Activated naive CD8-positive, alpha-beta T cell treated with anti-CD3 and anti-CD28 coated beads, Interleukin-2, amount 10 ng/mL, durations not matched to agents 7 days and 5 days (primary cell): Measurements from ENCODE around the gene MAEA. TPM values are rescaled to one million over a fixed set of nuclear protein-coding genes. Genes with fewer than 3 reads are reported as not detected.
A peak's percentile ranks its signal among the peaks of the same experiment; 100 is the strongest.

Source experiments
- ATAC-seq: fragments of 150-1000 bp; cut with Tn5 transposase; one replicate; pipeline ENCODE4 v1.10.0; 2021; ENCODE audit warnings: low read depth, moderate library complexity
- POLR2A ChIA-PET: fragments of 350-600 bp; sonication (Branson Sonifier 250); formaldehyde crosslinking; loops from one replicate; lab custom pipeline; 2021; ENCODE audit warnings: antibody characterized with exemption; lab: Charles Lee
- DNase-seq: peaks from one replicate; pipeline ENCODE4 v3.0.0; 2021
- H3K27ac Mint-ChIP-seq: one replicate; pipeline ENCODE4 v1.8.0; 2022; ENCODE audit warnings: mild to moderate bottlenecking, mixed read lengths
- H3K27me3 Mint-ChIP-seq: one replicate; pipeline ENCODE4 v1.8.0; 2022; ENCODE audit warnings: mild to moderate bottlenecking, moderate library complexity, mixed read lengths
- H3K36me3 Mint-ChIP-seq: one replicate; pipeline ENCODE4 v1.8.0; 2021; ENCODE audit warnings: mild to moderate bottlenecking, mixed read lengths
- H3K4me1 Mint-ChIP-seq: one replicate; pipeline ENCODE4 v1.8.0; 2021; ENCODE audit warnings: mixed read lengths
- H3K4me3 Mint-ChIP-seq: one replicate; pipeline ENCODE4 v1.8.0; 2022; ENCODE audit warnings: mild to moderate bottlenecking, moderate library complexity, mixed read lengths
- H3K9me3 Mint-ChIP-seq: one replicate; pipeline ENCODE4 v1.8.0; 2021; ENCODE audit warnings: mixed read lengths
- total RNA-seq, 2 experiments: library from RNA; stranded (reverse); gene quantifications; one replicate each; pipeline ENCODE4 v1.2.3, GENCODE V29; 2021

Gene MAEA
- total RNA-seq, 2 experiments from 2014 or later, result 73.2 to 82.9 TPM

DNA sequence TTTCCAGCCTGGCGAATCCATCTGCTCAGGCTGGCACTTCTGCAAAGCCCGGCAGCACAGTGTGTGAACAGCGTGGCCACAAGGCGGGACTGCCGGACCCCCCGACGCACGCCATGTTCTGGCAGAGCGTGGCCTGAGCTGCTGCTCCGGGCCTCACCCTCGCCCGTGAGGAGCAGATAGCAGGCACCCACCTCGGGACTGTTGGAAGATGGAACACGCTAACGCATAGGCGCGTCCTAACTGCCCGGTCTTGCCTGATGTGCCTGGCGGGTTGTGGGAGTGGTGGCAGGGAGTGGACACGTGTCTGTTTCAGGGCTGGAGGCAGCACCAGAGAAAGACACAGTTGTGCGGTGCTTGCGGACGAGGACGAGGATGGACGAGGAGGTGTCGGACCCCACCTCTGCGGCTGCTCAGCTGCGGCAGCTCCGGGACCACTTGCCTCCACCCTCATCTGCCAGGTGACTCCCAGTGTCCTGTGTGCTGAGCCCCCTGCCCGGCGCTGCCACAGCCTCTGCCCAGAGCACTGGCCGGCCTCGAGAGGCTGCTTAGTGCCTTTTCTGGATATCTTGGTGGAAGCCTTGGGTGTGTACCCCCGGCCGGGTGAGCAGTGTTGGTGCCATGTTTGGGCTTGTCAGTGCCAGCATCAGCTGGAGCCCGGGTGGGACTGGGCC is 85.5 kb downstream of the MAEA start:
- H3K9me3 Mint-ChIP-seq, result no peaks in the 10 kb centered on the region
- POLR2A ChIA-PET, result no interaction called here

DNA sequence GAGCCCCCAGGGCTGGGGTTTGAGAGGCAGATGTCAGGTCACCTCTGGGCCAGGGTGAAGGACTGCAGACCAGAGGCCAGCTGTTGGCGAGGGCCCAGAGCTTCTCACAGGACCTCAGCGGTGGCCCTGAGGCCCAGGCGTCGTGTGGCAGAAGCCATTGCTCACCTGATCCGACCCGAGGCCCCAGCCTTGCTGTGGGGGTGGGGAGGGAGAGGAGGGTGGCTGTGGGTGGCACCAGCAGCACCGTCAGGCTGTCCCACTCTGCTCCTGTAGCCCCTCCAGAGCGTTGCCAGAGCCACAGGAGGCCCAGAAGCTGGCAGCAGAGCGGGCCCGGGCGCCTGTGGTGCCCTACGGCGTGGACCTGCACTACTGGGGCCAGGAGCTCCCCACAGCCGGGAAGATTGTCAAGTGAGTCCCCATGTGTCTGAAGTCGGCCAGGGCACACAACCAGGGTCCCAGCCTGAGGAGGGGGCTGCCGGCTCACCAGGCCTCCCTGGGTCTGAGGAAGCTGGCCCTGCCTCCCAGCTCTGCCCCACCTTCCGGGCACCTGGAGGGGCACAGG is 86.2 kb downstream of the MAEA start:
- POLR2A ChIA-PET, result no interaction called here
- H3K27ac Mint-ChIP-seq, result no peak overlapping the region

More for the DNA sequence above, 85.5 kb downstream of the MAEA start:
- H3K27ac Mint-ChIP-seq, result no peak overlapping the region
- H3K27me3 Mint-ChIP-seq, result no peaks in the 10 kb centered on the region
- no peak for ATAC-seq
- no peaks in the 10 kb centered on the region for H3K36me3 Mint-ChIP-seq
- peak; percentile 15 for DNase-seq
- no peak overlapping the region for H3K4me3 Mint-ChIP-seq
- H3K4me1 Mint-ChIP-seq, result no peaks in the 10 kb centered on the region

DNA sequence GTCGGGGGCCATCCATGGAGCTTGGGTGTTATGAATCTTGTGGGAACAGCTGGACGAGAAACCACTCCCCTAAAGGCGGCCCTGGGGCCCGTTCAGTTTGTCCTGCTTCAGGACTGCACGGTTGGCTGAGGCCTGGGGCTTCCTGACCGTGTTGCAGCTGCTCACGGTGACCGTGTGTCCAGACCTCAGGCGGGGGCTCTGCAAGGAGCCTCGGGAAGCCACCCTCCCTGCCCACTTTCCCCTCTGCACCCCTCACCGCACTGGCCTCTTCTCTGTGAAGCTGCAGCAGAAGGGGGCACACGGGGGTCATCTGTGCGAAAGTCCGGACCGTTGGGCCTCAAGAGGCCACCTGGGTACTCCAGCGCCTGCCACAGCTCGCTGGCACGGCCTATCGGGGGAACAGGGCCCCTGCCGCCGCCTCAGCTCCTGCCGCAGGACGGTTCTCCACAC is 86.7 kb downstream of the MAEA start:
- Mint-ChIP-seq H3K4me1 (no peaks in the 10 kb centered on the region), H3K27ac (no peak overlapping the region), H3K36me3 (no peaks in the 10 kb centered on the region), H3K27me3 (no peaks in the 10 kb centered on the region), H3K9me3 (no peaks in the 10 kb centered on the region), H3K4me3 (no peak overlapping the region)
- no peak for ATAC-seq
- DNase-seq, result peak; percentile 18
- POLR2A ChIA-PET, result no interaction called here

More for the DNA sequence above, 86.2 kb downstream of the MAEA start:
- ATAC-seq (no peak), DNase-seq (peak; percentile 25)
- no peaks in the 10 kb centered on the region for H3K4me1 Mint-ChIP-seq
- H3K36me3 Mint-ChIP-seq, result no peaks in the 10 kb centered on the region
- no peaks in the 10 kb centered on the region for H3K27me3 Mint-ChIP-seq
- no peaks in the 10 kb centered on the region for H3K9me3 Mint-ChIP-seq
- no peak overlapping the region for H3K4me3 Mint-ChIP-seq

DNA sequence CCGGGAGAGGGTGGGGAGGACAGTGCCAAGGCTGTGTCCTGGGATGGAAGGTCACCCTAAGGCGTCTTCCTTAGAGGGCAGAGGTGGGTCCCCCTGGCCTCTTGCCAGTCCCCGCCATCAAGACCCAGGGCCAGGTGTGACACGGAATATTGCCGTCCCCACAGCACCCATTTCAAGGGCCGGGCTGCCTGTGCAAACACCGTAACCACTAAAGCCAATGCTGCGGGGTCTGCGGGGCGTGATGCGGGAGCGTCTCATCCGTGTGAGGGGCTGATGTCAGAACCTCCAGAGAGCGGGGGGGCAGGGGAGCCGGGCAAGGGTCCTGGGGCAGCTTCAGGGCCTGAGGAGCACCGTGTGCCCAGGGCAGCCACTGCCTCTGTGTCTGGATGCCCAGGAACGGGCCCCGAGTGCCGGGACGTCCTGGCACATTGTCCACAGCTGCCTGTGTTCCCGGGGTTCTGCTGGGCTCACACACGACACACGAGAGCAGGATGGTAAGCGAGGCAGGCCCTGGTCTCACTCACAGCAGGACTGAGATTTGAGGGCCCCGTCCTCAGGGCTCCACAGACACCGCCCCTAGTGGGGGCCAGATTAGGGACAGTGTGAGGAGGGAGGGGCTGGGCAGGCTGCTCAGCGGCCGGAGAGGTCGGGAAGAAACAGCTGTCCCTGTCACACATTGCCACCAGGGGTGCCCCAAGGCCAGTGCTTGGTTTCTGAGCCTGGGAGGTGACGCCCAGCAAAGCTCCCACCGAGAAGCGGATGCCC is 87.3 kb downstream of the MAEA start:
- ATAC-seq (no peak), DNase-seq (peak; percentile 10)
- no peaks in the 10 kb centered on the region for H3K27me3 Mint-ChIP-seq
- H3K36me3 Mint-ChIP-seq, result no peaks in the 10 kb centered on the region
- H3K4me3 Mint-ChIP-seq, result no peak overlapping the region
- no peak overlapping the region for H3K27ac Mint-ChIP-seq
- no peaks in the 10 kb centered on the region for H3K4me1 Mint-ChIP-seq
- POLR2A ChIA-PET, result no interaction called here
- H3K9me3 Mint-ChIP-seq, result no peaks in the 10 kb centered on the region

DNA sequence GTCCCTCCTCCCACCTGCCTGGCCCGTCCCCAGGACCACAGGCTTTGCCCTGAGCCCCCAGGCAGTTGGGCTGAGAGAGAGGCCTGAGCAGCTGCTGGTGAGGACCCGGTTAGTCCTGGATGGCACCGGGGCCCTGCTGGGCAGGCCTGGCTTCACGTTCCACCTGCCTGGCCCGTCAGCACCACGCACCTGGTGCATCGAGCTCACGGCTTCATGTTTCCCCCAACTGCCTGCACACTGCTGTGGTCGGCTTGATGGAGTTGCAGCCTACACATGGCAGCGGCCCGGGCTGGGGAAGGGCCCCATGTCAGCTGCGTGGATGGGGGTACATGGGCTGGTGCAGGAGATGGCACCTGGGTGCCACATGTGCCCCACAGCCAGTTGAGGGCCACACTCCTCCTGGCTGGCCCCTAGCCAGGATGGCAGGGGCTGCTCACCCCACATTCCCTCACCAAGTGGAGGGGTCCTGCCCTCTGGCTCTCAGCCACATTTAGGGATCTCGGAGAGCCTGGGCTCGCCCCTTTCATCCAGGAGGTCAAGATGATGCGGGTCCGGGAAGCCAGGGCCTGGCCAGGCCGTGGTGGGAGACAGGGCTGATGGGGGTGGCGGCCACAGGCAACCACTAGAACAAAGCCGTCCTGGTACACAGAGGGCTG is 88.0 kb downstream of the MAEA start:
- Mint-ChIP-seq H3K9me3 (no peaks in the 10 kb centered on the region), H3K4me1 (no peaks in the 10 kb centered on the region), H3K4me3 (no peak overlapping the region), H3K36me3 (no peaks in the 10 kb centered on the region), H3K27ac (no peak overlapping the region), H3K27me3 (no peaks in the 10 kb centered on the region)
- ATAC-seq (no peak), DNase-seq (peak; percentile 22)
- POLR2A ChIA-PET, result no interaction called here

DNA sequence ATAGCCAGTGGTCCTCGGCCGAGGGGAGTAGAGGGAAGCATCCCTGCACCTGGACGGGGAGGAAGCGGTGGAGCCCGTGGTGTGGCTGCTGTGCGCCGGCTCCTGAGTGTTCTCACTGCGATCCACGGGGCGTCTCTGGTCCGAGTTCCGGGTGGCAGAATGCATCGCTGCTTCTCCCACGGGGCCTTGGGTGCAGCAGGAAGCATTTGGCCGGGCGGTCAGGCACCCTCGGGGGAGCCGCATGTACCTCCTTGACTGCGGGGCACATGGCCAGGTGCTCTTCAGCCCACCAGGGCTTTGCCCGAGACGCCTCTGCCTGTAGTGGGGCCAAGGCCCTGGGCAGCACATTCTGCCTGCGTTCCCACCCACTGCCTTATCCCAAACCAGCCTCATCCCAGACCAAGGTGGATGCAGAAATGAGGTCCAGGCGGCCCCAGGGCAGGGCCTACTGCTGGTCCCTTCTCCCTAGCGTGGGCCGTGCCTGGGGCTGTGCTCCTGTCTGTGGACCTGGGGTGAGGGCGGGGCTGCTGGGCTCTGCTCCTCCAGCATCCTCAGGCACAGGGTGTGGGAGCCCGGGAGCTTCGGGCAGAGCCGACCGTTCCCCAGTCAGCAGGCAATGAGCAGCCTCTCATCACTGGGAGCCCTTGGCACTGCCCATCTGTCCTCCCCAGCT is 89.0 kb downstream of the MAEA start:
- no peaks in the 10 kb centered on the region for H3K4me1 Mint-ChIP-seq
- no peaks in the 10 kb centered on the region for H3K27me3 Mint-ChIP-seq
- no peak overlapping the region for H3K4me3 Mint-ChIP-seq
- no peak for ATAC-seq
- no peak overlapping the region for H3K27ac Mint-ChIP-seq
- DNase-seq, result peak; percentile 23
- H3K9me3 Mint-ChIP-seq, result no peaks in the 10 kb centered on the region
- POLR2A ChIA-PET, result no interaction called here
- no peaks in the 10 kb centered on the region for H3K36me3 Mint-ChIP-seq

DNA sequence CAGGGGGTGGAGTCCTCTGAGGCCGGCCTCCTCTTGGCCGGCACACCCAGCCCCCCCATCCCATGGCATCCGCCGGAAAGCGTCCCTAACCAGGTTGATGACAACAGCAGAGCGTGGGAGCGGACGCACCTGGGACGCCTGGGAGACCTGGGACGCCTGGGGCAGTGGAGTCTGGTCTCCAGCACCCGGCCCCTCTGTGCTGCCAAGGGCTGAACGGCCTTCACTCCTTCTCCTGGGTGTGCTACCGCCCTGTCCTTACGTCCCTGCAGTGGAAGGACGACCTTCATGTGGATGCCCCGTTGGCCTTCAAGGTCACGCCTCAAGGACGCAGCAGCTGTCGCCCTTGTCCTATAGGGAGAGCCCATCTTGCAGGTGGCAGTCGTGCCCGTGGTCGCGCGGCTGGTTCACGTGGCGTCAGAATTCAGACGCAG is 89.7 kb downstream of the MAEA start:
- no peaks in the 10 kb centered on the region for H3K9me3 Mint-ChIP-seq
- H3K36me3 Mint-ChIP-seq, result no peaks in the 10 kb centered on the region
- H3K27me3 Mint-ChIP-seq, result no peaks in the 10 kb centered on the region
- no peak overlapping the region for H3K27ac Mint-ChIP-seq
- no peak overlapping the region for H3K4me3 Mint-ChIP-seq
- ATAC-seq, result no peak
- H3K4me1 Mint-ChIP-seq, result no peaks in the 10 kb centered on the region
- no peak for DNase-seq
- POLR2A ChIA-PET, result no interaction called here

DNA sequence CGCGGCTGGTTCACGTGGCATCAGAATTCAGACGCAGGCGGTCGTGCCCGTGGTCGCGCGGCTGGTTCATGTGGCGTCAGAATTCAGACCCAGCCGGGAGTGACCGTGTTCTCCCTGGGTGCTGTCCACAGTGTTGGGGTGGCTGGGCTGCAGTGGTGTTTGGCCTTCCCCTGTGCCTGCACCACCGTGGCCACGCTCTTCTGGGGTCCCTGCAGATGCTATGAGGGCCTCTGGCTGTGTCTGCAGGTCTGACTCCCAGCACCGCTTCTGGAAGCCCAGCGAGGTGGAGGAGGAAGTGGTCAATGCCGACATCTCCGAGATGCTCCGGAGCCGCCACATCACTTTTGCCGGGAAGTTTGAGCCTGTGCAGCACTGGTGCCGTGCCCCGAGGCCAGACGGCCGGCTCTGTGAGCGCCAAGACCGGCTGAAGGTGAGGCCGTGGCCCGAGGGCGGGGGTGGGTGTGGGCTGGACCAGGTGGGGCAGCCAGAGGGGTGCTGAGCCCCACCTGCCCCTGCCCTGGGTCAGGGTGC is 90.2 kb downstream of the MAEA start:
- no peak for ATAC-seq
- no peaks in the 10 kb centered on the region for H3K27me3 Mint-ChIP-seq
- no peaks in the 10 kb centered on the region for H3K4me1 Mint-ChIP-seq
- no peaks in the 10 kb centered on the region for H3K9me3 Mint-ChIP-seq
- peak; percentile 18 for DNase-seq
- POLR2A ChIA-PET, result no interaction called here
- no peak overlapping the region for H3K27ac Mint-ChIP-seq
- no peaks in the 10 kb centered on the region for H3K36me3 Mint-ChIP-seq
- no peak overlapping the region for H3K4me3 Mint-ChIP-seq

DNA sequence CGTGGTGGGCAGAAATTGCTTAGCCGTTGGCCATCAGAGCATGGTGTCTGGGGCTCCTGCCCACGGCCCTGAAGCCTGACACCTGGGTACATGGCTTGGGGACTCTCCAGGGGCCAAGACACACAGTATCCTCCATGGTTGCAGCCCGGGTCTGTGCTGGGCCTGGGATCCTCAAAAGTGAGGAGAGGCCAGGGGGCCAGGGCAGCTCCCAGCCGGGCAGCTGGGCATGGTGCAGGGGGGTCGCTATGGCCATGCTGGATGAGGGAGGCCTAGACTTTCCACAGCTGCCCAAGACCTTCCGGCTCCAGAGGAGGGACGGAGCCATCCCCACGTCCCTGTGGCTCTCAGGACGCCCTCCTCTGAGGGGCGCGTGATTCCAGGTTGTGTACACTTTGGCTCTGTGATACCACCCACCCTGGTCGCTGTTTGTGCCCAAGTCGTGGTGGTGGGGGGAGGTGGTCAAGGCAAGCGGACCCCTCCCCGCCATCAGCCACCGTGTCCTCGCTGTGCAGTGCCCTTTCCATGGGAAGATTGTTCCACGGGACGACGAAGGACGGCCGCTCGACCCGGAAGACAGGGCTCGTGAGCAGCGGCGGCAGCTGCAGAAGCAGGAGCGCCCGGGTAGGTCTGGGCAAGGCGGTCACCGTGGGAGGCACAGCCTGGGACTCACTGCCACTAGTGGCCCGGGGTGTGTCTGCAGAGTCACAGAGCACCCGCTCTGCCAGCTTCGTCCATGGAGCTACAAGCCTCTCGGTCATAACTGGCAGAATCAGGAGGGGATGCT is 90.9 kb downstream of the MAEA start:
- no peak overlapping the region for H3K27ac Mint-ChIP-seq
- no peaks in the 10 kb centered on the region for H3K27me3 Mint-ChIP-seq
- peak; percentile 19 for DNase-seq
- POLR2A ChIA-PET, result no interaction called here
- H3K36me3 Mint-ChIP-seq, result no peaks in the 10 kb centered on the region
- no peaks in the 10 kb centered on the region for H3K9me3 Mint-ChIP-seq
- H3K4me3 Mint-ChIP-seq, result no peak overlapping the region
- no peak for ATAC-seq
- no peaks in the 10 kb centered on the region for H3K4me1 Mint-ChIP-seq

DNA sequence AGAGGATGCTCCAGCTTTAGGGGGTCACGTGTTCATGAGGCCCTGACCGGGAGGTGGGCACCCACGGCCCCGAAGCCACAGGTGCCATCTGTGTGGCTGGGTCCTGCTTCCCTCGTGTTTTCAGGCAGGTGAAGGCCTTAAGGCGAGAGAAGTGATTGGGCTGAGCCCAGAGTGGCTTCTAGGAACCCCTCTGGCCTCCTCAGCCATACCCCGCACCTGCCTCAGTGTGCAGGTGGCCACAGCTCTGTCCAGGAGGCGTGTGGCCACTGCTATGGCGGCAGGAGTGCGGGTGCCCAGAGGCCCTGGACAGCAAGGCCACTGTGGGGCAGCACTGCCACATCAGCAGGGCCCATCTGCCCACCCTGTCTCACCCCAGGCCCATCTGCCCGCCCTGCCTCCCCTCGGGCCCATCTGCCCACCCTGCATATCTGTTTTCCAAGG is 91.5 kb downstream of the MAEA start:
- POLR2A ChIA-PET, result no interaction called here
- H3K36me3 Mint-ChIP-seq, result no peaks in the 10 kb centered on the region
- peak; percentile 15 for DNase-seq
- H3K4me3 Mint-ChIP-seq, result no peak overlapping the region
- no peaks in the 10 kb centered on the region for H3K27me3 Mint-ChIP-seq
- ATAC-seq, result no peak
- no peaks in the 10 kb centered on the region for H3K9me3 Mint-ChIP-seq
- H3K27ac Mint-ChIP-seq, result no peak overlapping the region
- H3K4me1 Mint-ChIP-seq, result no peaks in the 10 kb centered on the region

DNA sequence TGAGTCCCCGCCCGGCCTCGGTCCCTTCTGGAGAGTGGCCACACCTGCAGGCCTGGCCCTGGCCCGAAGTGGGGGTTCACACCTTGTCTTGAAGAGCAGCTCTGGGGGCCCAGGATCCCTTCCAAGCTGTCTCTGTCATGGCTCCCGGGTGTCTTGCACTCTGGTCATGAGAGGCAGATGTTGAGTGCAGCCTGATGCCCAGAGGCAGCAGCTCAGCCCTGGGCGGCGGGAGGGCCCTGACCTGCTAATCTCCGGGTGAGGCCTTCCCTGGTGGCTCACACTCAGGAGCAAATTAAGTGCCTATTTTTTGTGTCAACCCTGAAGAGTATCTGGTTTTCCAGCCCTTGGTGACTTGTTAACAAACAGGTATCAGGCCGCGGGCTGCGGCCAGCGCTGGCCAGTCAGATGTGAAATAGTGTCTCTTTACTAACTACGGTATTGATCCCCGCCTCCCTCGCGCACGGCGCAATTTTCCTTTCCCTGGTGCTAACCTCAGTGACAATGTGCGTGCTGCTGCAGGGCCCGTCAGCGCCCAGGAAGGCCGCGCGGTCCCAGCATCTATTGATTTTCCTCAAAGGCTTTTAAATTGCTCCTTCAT is 92.4 kb downstream of the MAEA start:
- no peak for ATAC-seq
- no peaks in the 10 kb centered on the region for H3K9me3 Mint-ChIP-seq
- DNase-seq, result peak; percentile 19
- no peak overlapping the region for H3K4me3 Mint-ChIP-seq
- no peaks in the 10 kb centered on the region for H3K27me3 Mint-ChIP-seq
- H3K4me1 Mint-ChIP-seq, result no peaks in the 10 kb centered on the region
- no peak overlapping the region for H3K27ac Mint-ChIP-seq
- POLR2A ChIA-PET, result no interaction called here
- no peaks in the 10 kb centered on the region for H3K36me3 Mint-ChIP-seq
